Karpas-422 (cell line): Measurements from ENCODE around the gene SNAP91. TPM values are rescaled to one million over a fixed set of nuclear protein-coding genes. Genes with fewer than 3 reads are reported as not detected.

ENCODE experiments used
- DNase-seq: peaks from one replicate; pipeline ENCODE4 v3.0.0-alpha.2; 2015
- H2AFZ ChIP-seq: fragments of 200-600 bp; sonication (generic); 2 replicates; pipeline ENCODE4 v1.6.1; 2014; ENCODE audit warnings: antibody characterized with exemption, low read length, mixed read lengths
- H3K27ac ChIP-seq: fragments of 200-600 bp; sonication (generic); 2 replicates; pipeline ENCODE4 v1.5.1; 2014; ENCODE audit warnings: mild to moderate bottlenecking, low read length, moderate library complexity
- H3K27me3 ChIP-seq: fragments of 200-600 bp; sonication (generic); 2 replicates; pipeline ENCODE4 v1.6.1; 2014; ENCODE audit warnings: low read length, mixed read lengths
- H3K36me3 ChIP-seq: fragments of 200-600 bp; sonication (generic); 2 replicates; pipeline ENCODE4 v1.6.1; 2014; ENCODE audit warnings: low read length, mixed read lengths; ENCODE audit not compliant: insufficient read depth
- H3K4me1 ChIP-seq: fragments of 200-600 bp; sonication (generic); 2 replicates; pipeline ENCODE4 v1.6.1; 2014; ENCODE audit warnings: mild to moderate bottlenecking, low read length, mixed read lengths
- H3K4me2 ChIP-seq: fragments of 200-600 bp; sonication (generic); 2 replicates; pipeline ENCODE4 v1.6.1; 2014; ENCODE audit warnings: low read length, low read depth, mild to moderate bottlenecking; ENCODE audit not compliant: poor library complexity, severe bottlenecking
- H3K4me3 ChIP-seq: fragments of 200-600 bp; sonication (generic); 2 replicates; pipeline ENCODE4 v1.5.1; 2014; ENCODE audit warnings: mild to moderate bottlenecking, antibody characterized with exemption, low read length, mixed read lengths
- H3K79me2 ChIP-seq: fragments of 200-600 bp; sonication (generic); 2 replicates; pipeline ENCODE4 v1.6.1; 2014; ENCODE audit warnings: mild to moderate bottlenecking, low read length, mixed read lengths
- H3K9ac ChIP-seq: fragments of 200-600 bp; sonication (generic); 2 replicates; pipeline ENCODE4 v1.6.0; 2014; ENCODE audit warnings: low read length
- H3K9me2 ChIP-seq: fragments of 200-600 bp; sonication (generic), shearing (Covaris generic); replicated peaks from 2 replicates; pipeline ENCODE4 v1.6.0; 2014; ENCODE audit warnings: mild to moderate bottlenecking, low read length, moderate library complexity; ENCODE audit not compliant: insufficient read depth
- H3K9me3 ChIP-seq: fragments of 300-700, 200-600 bp; sonication (generic); 2 replicates; pipeline ENCODE4 v1.6.1; 2014; ENCODE audit warnings: low read length, mixed read lengths
- H4K20me1 ChIP-seq: fragments of 200-600 bp; sonication (generic); 2 replicates; pipeline ENCODE4 v1.6.1; 2014; ENCODE audit warnings: mild to moderate bottlenecking, antibody characterized with exemption, low read length, low read depth; ENCODE audit not compliant: insufficient read depth
- total RNA-seq: library from RNA; depleted of rRNA; stranded (reverse); fragments of >200 nt; shearing (Covaris generic); gene quantifications from 2 replicates; pipeline ENCODE4 v1.2.3, GENCODE V29; 2014; ENCODE audit warnings: low replicate concordance

The SNAP91 gene
- total RNA-seq, 1 experiment from 2014 or later: not detected

DNA sequence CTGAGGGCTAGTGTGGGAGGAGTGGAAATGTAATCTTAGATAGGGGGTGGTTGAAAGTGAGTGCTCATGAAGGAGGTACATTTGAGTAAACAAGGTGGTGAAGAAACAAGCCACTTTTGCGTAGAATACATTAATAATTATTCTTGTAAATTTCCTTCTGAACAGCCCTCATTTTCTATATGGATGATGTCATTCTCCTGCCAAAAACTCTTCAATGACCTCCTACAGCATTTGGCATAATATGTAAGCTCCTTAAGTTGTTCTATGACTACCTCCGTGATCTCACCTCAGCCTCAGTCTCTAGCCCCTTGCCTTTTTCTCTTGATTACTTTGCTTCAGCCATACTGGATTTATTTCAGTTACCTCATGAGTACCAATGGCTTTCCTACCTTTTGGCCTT lies 14.0 kb upstream of the SNAP91 start:
- Histone ChIP-seq H3K4me1 (no peaks in the 10 kb centered on the region), H3K4me2 (no peak overlapping the region), H3K27ac (no peak overlapping the region), H4K20me1 (no peaks in the 10 kb centered on the region), H3K4me3 (no peak overlapping the region), H3K9ac (no peak overlapping the region), H3K9me2 (no peaks in the 10 kb centered on the region), H3K27me3 (no peaks in the 10 kb centered on the region), H3K36me3 (no peaks in the 10 kb centered on the region), H3K79me2 (no peaks in the 10 kb centered on the region), H3K9me3 (peaks cover 4% of the 10 kb centered on the region; the same call in 1 of the 2 replicates), H2AFZ (no peak overlapping the region)
- no peak for DNase-seq

DNA sequence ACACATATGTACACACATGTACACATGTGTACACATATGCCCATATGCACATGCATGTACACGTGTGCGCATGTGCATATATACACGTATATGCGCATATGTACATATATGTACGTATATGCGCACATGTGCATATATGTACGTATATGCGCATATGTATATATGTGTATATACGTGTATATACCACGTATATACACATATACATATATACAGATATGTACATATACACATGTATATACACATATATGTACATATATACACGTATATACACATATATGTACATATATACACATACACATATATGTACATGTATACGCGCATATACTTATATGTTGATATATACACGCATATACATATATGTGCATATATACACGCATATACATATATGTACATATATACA lies 8.9 kb upstream of the SNAP91 start:
- Histone ChIP-seq H3K9me2 (no peaks in the 10 kb centered on the region), H3K9me3 (peaks cover 4% of the 10 kb centered on the region; the same call in 1 of the 2 replicates), H3K36me3 (no peaks in the 10 kb centered on the region), H3K27me3 (no peaks in the 10 kb centered on the region), H2AFZ (no peak overlapping the region), H3K79me2 (no peaks in the 10 kb centered on the region), H3K9ac (no peak overlapping the region), H3K4me2 (no peak overlapping the region), H3K4me3 (no peak overlapping the region), H3K4me1 (no peaks in the 10 kb centered on the region), H4K20me1 (no peaks in the 10 kb centered on the region), H3K27ac (no peak overlapping the region)
- DNase-seq: no peak

DNA sequence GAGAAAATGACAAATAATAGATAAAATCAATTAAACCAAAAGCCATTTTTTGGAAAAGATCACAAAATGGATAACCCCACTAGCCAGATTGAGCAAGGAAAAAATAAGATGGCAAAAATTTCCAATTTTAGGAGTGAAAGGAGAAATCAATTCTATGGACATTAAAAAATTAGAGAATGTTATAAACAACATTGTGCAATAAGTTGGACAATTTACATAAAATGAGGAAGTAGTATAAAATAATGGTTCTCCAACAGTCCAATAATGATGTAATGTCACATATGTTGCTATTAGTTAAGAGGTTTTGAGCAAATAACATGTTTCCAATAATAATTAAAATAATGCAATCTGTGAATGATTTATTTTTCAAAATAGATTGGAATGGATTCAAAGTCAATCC lies 3.1 kb upstream of the SNAP91 start:
- H3K9ac ChIP-seq: no peak overlapping the region
- no peaks in the 10 kb centered on the region for H3K4me1 ChIP-seq
- H3K36me3 ChIP-seq: no peaks in the 10 kb centered on the region
- H2AFZ ChIP-seq: no peak overlapping the region
- H3K4me3 ChIP-seq: no peak overlapping the region
- no peaks in the 10 kb centered on the region for H4K20me1 ChIP-seq
- no peak for DNase-seq
- no peaks in the 10 kb centered on the region for H3K9me2 ChIP-seq
- H3K27ac ChIP-seq: no peak overlapping the region
- no peaks in the 10 kb centered on the region for H3K79me2 ChIP-seq
- no peaks in the 10 kb centered on the region for H3K27me3 ChIP-seq
- H3K9me3 ChIP-seq: no peaks in the 10 kb centered on the region
- H3K4me2 ChIP-seq: no peak overlapping the region

DNA sequence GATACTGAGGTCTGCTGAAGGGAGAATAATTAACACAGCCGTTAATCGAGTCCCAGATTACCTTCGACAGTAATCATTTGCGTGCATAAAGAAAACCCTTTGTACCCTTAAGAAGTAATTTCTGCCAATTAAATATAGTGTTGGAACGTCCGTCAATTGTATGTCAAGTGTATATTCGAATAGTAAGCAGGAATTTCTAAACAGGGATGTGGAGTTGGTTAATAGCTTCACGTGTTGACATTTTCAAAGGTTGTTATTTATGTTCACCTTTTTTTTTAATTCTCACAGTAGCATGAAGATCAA lies 798 bp upstream of the SNAP91 start:
- H3K79me2 ChIP-seq: no peaks in the 10 kb centered on the region
- no peak overlapping the region for H2AFZ ChIP-seq
- H3K9me2 ChIP-seq: no peaks in the 10 kb centered on the region
- H3K27ac ChIP-seq: no peak overlapping the region
- no peaks in the 10 kb centered on the region for H3K27me3 ChIP-seq
- no peak overlapping the region for H3K4me3 ChIP-seq
- DNase-seq: no peak
- no peak overlapping the region for H3K9ac ChIP-seq
- no peaks in the 10 kb centered on the region for H4K20me1 ChIP-seq
- no peaks in the 10 kb centered on the region for H3K4me1 ChIP-seq
- no peaks in the 10 kb centered on the region for H3K36me3 ChIP-seq
- no peak overlapping the region for H3K4me2 ChIP-seq
- H3K9me3 ChIP-seq: no peaks in the 10 kb centered on the region

DNA sequence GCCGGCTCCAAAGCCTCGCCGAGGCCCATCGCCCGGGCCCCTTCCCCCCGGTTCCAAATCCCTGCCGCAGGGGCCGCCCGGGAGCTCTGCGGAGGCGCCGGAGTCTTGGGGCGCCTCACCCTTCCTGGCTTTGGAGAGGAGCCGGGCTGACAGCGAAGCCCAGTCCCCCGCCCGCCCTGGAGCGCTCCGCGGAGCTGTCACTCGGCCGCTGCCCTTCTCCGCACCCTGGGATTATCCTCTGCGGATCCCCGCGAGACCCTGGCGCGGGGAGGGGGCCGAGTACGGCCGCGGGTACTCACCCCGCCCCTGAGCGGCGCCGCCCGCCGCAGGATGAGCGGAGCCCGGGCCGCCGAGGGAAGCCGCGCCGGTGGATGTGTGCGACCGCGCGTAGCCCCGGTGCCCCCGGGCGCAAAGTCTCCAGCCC lies 343 bp downstream of the SNAP91 start:
- H3K4me1 ChIP-seq: no peaks in the 10 kb centered on the region
- no peak overlapping the region for H3K4me3 ChIP-seq
- no peaks in the 10 kb centered on the region for H3K36me3 ChIP-seq
- DNase-seq: no peak
- no peak overlapping the region for H3K9ac ChIP-seq
- no peaks in the 10 kb centered on the region for H3K79me2 ChIP-seq
- no peak overlapping the region for H2AFZ ChIP-seq
- no peaks in the 10 kb centered on the region for H4K20me1 ChIP-seq
- H3K9me3 ChIP-seq: no peaks in the 10 kb centered on the region
- no peak overlapping the region for H3K27ac ChIP-seq
- H3K9me2 ChIP-seq: no peaks in the 10 kb centered on the region
- H3K27me3 ChIP-seq: no peaks in the 10 kb centered on the region
- no peak overlapping the region for H3K4me2 ChIP-seq

DNA sequence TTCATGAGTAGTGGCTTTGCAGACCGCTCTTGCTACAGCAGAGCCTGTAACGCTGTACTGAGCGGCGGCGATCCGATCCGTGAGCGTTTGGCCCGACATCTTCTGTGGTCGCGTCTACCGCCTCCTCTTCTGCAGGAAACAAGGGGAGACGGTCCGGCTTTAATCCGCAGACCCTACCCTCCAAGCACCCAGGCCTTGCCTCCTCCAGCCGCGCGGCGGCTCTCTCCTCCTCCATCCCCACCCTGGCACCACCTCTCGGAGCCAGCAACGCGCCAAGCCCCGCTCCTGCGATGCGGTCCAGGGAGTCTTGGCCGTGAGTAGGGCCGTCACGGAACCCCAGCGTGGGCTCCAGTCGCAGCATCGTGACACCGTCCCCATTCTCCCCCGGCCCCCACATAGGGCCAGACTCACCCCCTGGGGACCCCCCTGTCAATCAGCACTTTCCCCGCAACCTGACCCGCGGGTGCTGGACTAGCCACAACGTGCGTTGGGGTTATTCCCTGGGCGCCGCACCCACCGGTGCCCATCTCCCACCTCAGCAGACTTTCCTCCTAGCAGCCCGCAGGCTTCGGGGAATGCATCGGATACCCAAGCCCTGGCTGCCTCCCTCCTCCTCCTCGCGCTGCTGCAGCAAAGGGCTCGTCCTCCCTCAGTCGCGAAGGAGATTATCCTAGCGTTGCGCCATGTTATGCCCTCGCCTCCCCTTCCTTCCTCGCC lies 914 bp downstream of the SNAP91 start:
- H3K4me2 ChIP-seq: no peak overlapping the region

DNA sequence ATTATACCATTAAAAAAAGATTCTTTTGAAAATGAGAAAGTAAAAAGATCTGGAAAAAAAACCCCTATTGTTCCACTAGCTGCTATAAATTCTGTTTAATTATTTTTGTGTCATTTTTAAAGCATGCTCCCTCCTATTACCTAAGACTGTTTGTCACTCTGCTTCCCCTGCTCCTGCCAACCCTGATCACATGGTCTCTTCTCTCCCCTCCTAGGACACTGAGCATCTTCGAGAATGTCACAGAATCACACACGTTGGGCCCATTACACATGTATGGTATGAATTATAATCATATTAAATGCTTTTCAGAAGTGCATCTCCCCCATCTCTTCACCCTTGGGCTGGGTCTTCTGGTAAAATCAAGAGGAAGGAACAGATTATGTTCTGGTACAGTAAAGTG lies 6.2 kb downstream of the SNAP91 start:
- no peak overlapping the region for H3K9ac ChIP-seq
- no peak overlapping the region for H3K4me3 ChIP-seq
- no peak overlapping the region for H3K27ac ChIP-seq
- no peak overlapping the region for H2AFZ ChIP-seq
- H3K4me2 ChIP-seq: no peak overlapping the region
- no peaks in the 10 kb centered on the region for H3K9me2 ChIP-seq
- H3K36me3 ChIP-seq: no peaks in the 10 kb centered on the region
- H3K9me3 ChIP-seq: no peaks in the 10 kb centered on the region
- H3K27me3 ChIP-seq: no peaks in the 10 kb centered on the region
- H3K79me2 ChIP-seq: no peaks in the 10 kb centered on the region
- no peaks in the 10 kb centered on the region for H3K4me1 ChIP-seq
- no peaks in the 10 kb centered on the region for H4K20me1 ChIP-seq
- DNase-seq: no peak

More for the DNA sequence above, 914 bp downstream of the SNAP91 start:
- no peak overlapping the region for H3K27ac ChIP-seq
- H3K79me2 ChIP-seq: no peaks in the 10 kb centered on the region
- H3K9ac ChIP-seq: no peak overlapping the region
- no peaks in the 10 kb centered on the region for H3K9me3 ChIP-seq
- no peaks in the 10 kb centered on the region for H4K20me1 ChIP-seq
- H3K9me2 ChIP-seq: no peaks in the 10 kb centered on the region
- no peak overlapping the region for H3K4me3 ChIP-seq
- no peaks in the 10 kb centered on the region for H3K27me3 ChIP-seq
- no peaks in the 10 kb centered on the region for H3K4me1 ChIP-seq
- H3K36me3 ChIP-seq: no peaks in the 10 kb centered on the region
- no peak overlapping the region for H2AFZ ChIP-seq
- DNase-seq: no peak

DNA sequence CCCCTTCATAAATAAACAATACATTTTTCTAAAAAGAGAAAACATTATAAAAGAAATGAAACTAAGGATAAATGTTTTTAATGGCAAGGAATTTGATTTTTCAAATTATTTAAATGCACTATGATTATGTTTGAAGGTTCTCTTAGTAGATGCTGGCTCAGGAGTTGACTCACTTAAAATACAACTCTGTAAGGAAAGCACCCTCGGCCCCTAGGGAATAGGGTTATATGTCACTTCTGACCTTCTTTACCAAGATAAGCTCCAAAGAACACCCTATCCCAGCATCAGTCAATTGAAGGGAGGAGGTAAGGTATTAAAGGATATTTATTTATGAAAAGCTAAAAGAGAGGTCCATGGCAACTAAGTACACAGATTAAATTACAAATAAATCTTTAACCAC lies 6.8 kb downstream of the SNAP91 start:
- H3K4me3 ChIP-seq: no peak overlapping the region
- H2AFZ ChIP-seq: no peak overlapping the region
- no peak for DNase-seq
- no peaks in the 10 kb centered on the region for H3K79me2 ChIP-seq
- no peaks in the 10 kb centered on the region for H3K9me3 ChIP-seq
- no peaks in the 10 kb centered on the region for H3K9me2 ChIP-seq
- no peak overlapping the region for H3K27ac ChIP-seq
- no peaks in the 10 kb centered on the region for H3K27me3 ChIP-seq
- H3K4me1 ChIP-seq: no peaks in the 10 kb centered on the region
- no peak overlapping the region for H3K9ac ChIP-seq
- H3K36me3 ChIP-seq: no peaks in the 10 kb centered on the region
- H4K20me1 ChIP-seq: no peaks in the 10 kb centered on the region
- no peak overlapping the region for H3K4me2 ChIP-seq

DNA sequence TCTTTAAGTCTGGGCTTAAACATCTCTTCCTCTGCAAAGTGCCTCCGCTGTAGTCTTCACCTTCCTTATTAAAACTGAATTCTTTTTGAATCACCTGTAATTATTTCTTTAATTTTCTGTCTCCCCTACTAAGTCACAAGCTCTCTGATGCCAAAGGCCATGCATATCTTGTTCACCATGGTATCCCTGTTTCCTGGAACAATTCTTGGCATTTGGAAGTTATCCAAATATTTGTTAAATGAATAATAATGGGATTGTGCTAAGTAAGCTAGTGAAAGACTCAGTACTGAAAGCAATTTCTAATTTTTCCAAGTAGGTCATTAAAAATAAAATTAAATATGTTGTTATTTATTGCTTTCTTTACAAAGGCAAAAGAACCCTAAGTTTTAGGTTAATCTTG lies 12.2 kb downstream of the SNAP91 start:
- Histone ChIP-seq H3K27me3 (no peaks in the 10 kb centered on the region), H3K9ac (no peak overlapping the region), H2AFZ (no peak overlapping the region), H3K9me3 (no peaks in the 10 kb centered on the region), H3K4me2 (no peak overlapping the region), H3K27ac (no peak overlapping the region), H3K4me1 (no peaks in the 10 kb centered on the region), H3K36me3 (no peaks in the 10 kb centered on the region), H3K4me3 (no peak overlapping the region), H4K20me1 (no peaks in the 10 kb centered on the region), H3K79me2 (no peaks in the 10 kb centered on the region), H3K9me2 (no peaks in the 10 kb centered on the region)
- DNase-seq: no peak
